CD4-positive, alpha-beta T cell (primary cell): ENCODE data around the gene RUNX1. TPM values are rescaled to one million over a fixed set of nuclear protein-coding genes. Genes with fewer than 3 reads are reported as not detected.

ENCODE experiments used
- ATAC-seq: fragments of 200-7000 bp; cut with Tn5 transposase; one replicate; pipeline ENCODE4 v1.10.0; 2022; ENCODE audit warnings: mild to moderate bottlenecking; ENCODE audit not compliant: poor library complexity
- CTCF ChIA-PET: fragments of 350-600 bp; sonication (Branson Sonifier 250); formaldehyde crosslinking; loops from one replicate; lab custom pipeline; 2021; ENCODE audit warnings: antibody characterized with exemption, inconsistent platforms; lab: Charles Lee
- POLR2A ChIA-PET: fragments of 350-600 bp; sonication (Branson Sonifier 250); formaldehyde crosslinking; loops from one replicate; lab custom pipeline; 2021; ENCODE audit warnings: antibody characterized with exemption, inconsistent platforms; lab: Charles Lee
- DNase-seq, 14 experiments: peaks; one replicate each; pipeline ENCODE4 v3.0.0-alpha.2; 2013 to 2020; ENCODE audit warnings: mixed read lengths in 2 of 14
- H3K27ac ChIP-seq, 2 donors: one replicate each; pipeline versions ENCODE4 v1.5.1 to v1.7.0; 2013; ENCODE audit warnings: low read length in 2 of 2, low read depth in 1 of 2, mild to moderate bottlenecking in 1 of 2
- H3K27me3 ChIP-seq, 2 experiments: 1 replicate in 1 of 2; 2 replicates in 1 of 2; pipeline versions ENCODE4 v1.6.1 to v1.7.0; 2013; ENCODE audit warnings: low read length in 2 of 2, control low read depth in 1 of 2, mild to moderate bottlenecking in 1 of 2, moderate library complexity in 1 of 2; ENCODE audit not compliant: insufficient read depth in 2 of 2, control insufficient read depth in 1 of 2
- H3K36me3 ChIP-seq: one replicate; pipeline ENCODE4 v1.6.1; 2013; ENCODE audit warnings: low read length, control low read depth; ENCODE audit not compliant: insufficient read depth
- H3K4me1 ChIP-seq: one replicate; pipeline ENCODE4 v1.6.1; 2013; ENCODE audit warnings: low read length, control low read depth; ENCODE audit not compliant: insufficient read depth
- H3K4me3 ChIP-seq: one replicate; pipeline ENCODE4 v1.5.1; 2013; ENCODE audit warnings: mild to moderate bottlenecking, low read length, moderate library complexity
- H3K9me3 ChIP-seq, 2 experiments: 1 replicate in 1 of 2; 2 replicates in 1 of 2; pipeline versions ENCODE4 v1.6.1 to v1.7.0; 2013; ENCODE audit warnings: low read length in 2 of 2, mild to moderate bottlenecking in 2 of 2, control low read depth in 1 of 2, moderate library complexity in 1 of 2; ENCODE audit not compliant: control insufficient read depth in 1 of 2, insufficient read depth in 1 of 2
- H3K27ac Mint-ChIP-seq: one replicate; pipeline ENCODE4 v1.8.0; 2020; ENCODE audit warnings: mixed read lengths
- H3K27me3 Mint-ChIP-seq: one replicate; pipeline ENCODE4 v1.8.0; 2021; ENCODE audit warnings: mixed read lengths
- H3K36me3 Mint-ChIP-seq: one replicate; pipeline ENCODE4 v1.8.0; 2021; ENCODE audit warnings: low read depth, mixed read lengths
- H3K4me1 Mint-ChIP-seq: one replicate; pipeline ENCODE4 v1.8.0; 2021; ENCODE audit warnings: low read depth, mixed read lengths
- H3K4me3 Mint-ChIP-seq: one replicate; pipeline ENCODE4 v1.8.0; 2020; ENCODE audit warnings: mild to moderate bottlenecking, mixed read lengths
- H3K9me3 Mint-ChIP-seq: one replicate; pipeline ENCODE4 v1.8.0; 2020; ENCODE audit warnings: mixed read lengths
- CTCF ChIP-seq: fragments of 200-600 bp; IDR thresholded peaks from one replicate; pipeline ENCODE4 v1.8.0; 2022; ENCODE audit warnings: antibody characterized with exemption, mild to moderate bottlenecking
- intact Hi-C, 2 experiments: fragments of 100-400 bp; cut with DNase I in 1 of 2; cut with micrococcal nuclease in 1 of 2; formaldehyde crosslinking; loops; one replicate each; pipeline versions ENCODE4 v1.15.1 to v1.9.0; 2023 to 2025; cut with DNase I, micrococcal nuclease
- total RNA-seq, 174 experiments: library from RNA in 2 of 174; stranded (reverse) in 2 of 174; gene quantifications; one replicate each; pipeline ENCODE4 v1.2.3 and lab custom pipeline; 2021 to 2026

Gene RUNX1
- total RNA-seq, 2 experiments from 2014 or later: 71.7 to 74.3 TPM

GRCh38 chr21:35025206-35026152 is 23.6 kb downstream of the RUNX1 start:
- peak overlapping the region; percentile 44 for H3K4me3 ChIP-seq
- ATAC-seq (no peak), DNase-seq (peak in 1 of 14 experiments; percentile 33)
- no peaks in the 10 kb centered on the region for H3K9me3 ChIP-seq
- peaks cover 28% of the 10 kb centered on the region for H3K36me3 ChIP-seq
- Mint-ChIP-seq H3K4me1 (peaks cover 95% of the 10 kb centered on the region), H3K9me3 (no peaks in the 10 kb centered on the region), H3K27ac (peak overlapping the region; percentile 97), H3K27me3 (no peaks in the 10 kb centered on the region), H3K4me3 (peak overlapping the region; percentile 71), H3K36me3 (peaks cover 55% of the 10 kb centered on the region)
- POLR2A ChIA-PET: interaction anchor here (0.6 to 9.5 kb wide), 22 partner anchors 8 to 478 kb away, joined by 3 to 227 read pairs (median 6); partner anchors contain the start of gene RUNX1
- peaks cover 91% of the 10 kb centered on the region for H3K4me1 ChIP-seq
- no peak for TF ChIP-seq CTCF
- intact Hi-C loops: loop anchor here (1.0 to 5.0 kb wide), 7 partner anchors 17 to 138 kb away; no protein-coding TSS in a partner anchor
- CTCF ChIA-PET: interaction anchor here (0.9 to 3.3 kb wide), 14 partner anchors 9 to 280 kb away, joined by 3 to 30 read pairs (median 4); no protein-coding TSS in a partner anchor
- H3K27me3 ChIP-seq: no peaks in the 10 kb centered on the region
- H3K27ac ChIP-seq: peak overlapping the region; percentile 52 to 89

- Histone ChIP-seq H3K4me1 (peaks cover 91% of the 10 kb centered on the region), H3K27ac (peak overlapping the region in 1 of 2 donors; percentile 52), H3K9me3 (no peaks in the 10 kb centered on the region), H3K4me3 (no peak overlapping the region), H3K27me3 (no peaks in the 10 kb centered on the region), H3K36me3 (peaks cover 31% of the 10 kb centered on the region)
- peaks cover 95% of the 10 kb centered on the region for H3K4me1 Mint-ChIP-seq
- ChIA-PET CTCF (interaction anchor here (0.9 to 1.2 kb wide), 3 partner anchors 10 to 88 kb away, joined by 3 to 5 read pairs (median 4); no protein-coding TSS in a partner anchor), POLR2A (interaction anchor here (0.8 to 9.5 kb wide), 2 partner anchors 19 to 23 kb away, joined by 3 to 227 read pairs; partner anchors contain the start of gene RUNX1)
- no peak for ATAC-seq
- no peaks in the 10 kb centered on the region for H3K9me3 Mint-ChIP-seq
- no peaks in the 10 kb centered on the region for H3K27me3 Mint-ChIP-seq
- peak overlapping the region; percentile 97 for H3K27ac Mint-ChIP-seq
- no peak for TF ChIP-seq CTCF
- peak overlapping the region; percentile 71 for H3K4me3 Mint-ChIP-seq
- intact Hi-C loops: loop anchor here in 1 of 2 experiments (2.0 kb wide), 1 partner anchor 16 kb away; no protein-coding TSS in a partner anchor
- DNase-seq: no peak
- peaks cover 54% of the 10 kb centered on the region for H3K36me3 Mint-ChIP-seq
Observed at GRCh38 chr21:35024513-35024912, 24.6 kb downstream of the RUNX1 start.

GRCh38 chr21:35024071-35024420 is 25.1 kb downstream of the RUNX1 start:
- H3K9me3 ChIP-seq: no peaks in the 10 kb centered on the region
- no peak overlapping the region for H3K4me3 ChIP-seq
- intact Hi-C loops: loop anchor here in 1 of 2 experiments (2.0 kb wide), 1 partner anchor 15 kb away; no protein-coding TSS in a partner anchor
- no peak overlapping the region for H3K27ac ChIP-seq
- Mint-ChIP-seq H3K27me3 (no peaks in the 10 kb centered on the region), H3K4me1 (peaks cover 95% of the 10 kb centered on the region), H3K36me3 (peaks cover 58% of the 10 kb centered on the region), H3K9me3 (no peaks in the 10 kb centered on the region), H3K27ac (peak overlapping the region; percentile 97), H3K4me3 (peak overlapping the region; percentile 60)
- no peak for TF ChIP-seq CTCF
- ChIA-PET CTCF (interaction anchor here (1.2 kb wide), 1 partner anchor 10 kb away, joined by 4 read pairs; no protein-coding TSS in a partner anchor), POLR2A (interaction anchor here (9.5 kb wide), 1 partner anchor 24 kb away, joined by 227 read pairs; the partner anchor contains the start of gene RUNX1)
- ATAC-seq (no peak), DNase-seq (no peak)
- H3K27me3 ChIP-seq: no peaks in the 10 kb centered on the region
- H3K36me3 ChIP-seq: peaks cover 34% of the 10 kb centered on the region
- peaks cover 91% of the 10 kb centered on the region for H3K4me1 ChIP-seq
